ENCODE measurements around the gene ABCA7.
A peak's percentile ranks its signal among the peaks of the same experiment; 100 is the strongest.

ABCA7 gene

DNA sequence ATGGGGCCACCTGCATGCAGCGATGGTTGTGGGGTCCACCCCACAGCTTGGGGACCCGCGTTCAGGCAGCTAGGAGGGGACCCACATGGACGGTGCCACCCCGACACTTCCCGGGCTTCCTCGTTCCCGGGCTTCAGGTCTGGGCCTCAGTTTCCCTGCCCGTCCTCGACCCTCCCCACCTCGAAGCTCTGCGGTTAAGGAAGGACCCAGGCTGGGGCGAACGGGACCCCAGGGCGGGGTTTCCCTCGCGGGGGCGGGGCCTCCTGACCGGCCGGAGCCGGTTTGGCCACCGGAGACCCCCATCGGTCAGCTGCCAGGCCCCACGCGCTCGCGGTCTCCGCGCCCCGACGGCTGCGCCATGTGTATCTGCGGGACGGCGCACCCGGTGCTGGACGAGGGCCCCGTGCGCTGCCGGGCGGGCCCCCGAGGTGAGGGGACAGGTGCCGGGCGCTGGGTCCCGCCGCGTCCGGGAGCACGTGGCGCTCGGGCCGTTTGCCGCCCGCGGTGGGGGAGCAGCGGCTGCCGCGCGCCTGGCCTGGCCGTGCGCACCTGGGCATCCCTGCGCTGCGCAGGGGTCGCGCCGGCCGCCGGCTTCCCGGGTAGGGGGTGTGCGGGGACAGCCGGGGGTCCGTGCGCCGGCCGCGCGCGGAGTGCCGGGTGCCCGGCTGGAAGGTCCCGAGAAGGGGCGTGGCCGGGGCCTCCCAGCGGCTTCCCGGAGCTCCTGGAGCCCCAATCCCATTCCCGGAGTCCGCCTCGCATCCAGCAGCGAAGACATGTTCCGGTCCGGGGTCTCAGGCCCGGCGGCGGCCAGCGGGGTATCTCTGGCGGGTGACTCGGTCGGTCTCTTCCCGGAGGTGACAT lies 31.3 kb downstream of the ABCA7 start:
- peak; percentile 22 for DNase-seq (ENCODE audit: low spot score)

DNA sequence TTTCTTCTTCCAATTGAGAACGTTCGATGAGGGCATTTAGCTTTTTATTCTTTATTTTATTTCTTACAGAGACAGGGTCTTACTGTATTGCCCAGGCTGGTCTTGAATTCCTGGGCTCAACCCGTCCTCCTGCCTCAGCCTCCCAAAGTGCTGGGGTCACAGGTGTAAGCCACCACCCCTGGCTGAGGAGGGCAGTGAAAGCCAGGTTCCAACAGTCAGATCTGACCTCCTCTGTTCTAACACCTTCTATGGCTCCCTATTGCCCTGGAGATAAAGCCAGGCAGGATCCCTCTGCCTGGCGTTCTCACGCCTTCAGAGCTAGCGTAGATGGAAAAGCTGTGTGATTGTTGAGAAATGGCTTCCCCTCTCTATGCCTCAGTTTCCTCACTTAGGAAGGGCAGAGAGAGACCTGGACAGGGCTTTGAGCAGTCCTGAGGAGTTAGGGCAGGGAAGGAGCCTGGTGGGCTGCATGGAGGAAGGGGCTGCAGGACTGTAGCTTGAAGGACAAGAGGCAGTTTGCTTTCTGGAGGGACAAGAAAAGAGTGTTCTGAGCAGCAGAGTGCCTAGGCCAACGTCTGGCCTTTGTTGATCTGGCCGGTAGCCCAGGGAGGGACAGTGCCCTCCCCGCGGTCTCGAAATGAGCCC lies 32.6 kb downstream of the ABCA7 start:
- DNase-seq (ENCODE audit: low spot score), result no peak

DNA sequence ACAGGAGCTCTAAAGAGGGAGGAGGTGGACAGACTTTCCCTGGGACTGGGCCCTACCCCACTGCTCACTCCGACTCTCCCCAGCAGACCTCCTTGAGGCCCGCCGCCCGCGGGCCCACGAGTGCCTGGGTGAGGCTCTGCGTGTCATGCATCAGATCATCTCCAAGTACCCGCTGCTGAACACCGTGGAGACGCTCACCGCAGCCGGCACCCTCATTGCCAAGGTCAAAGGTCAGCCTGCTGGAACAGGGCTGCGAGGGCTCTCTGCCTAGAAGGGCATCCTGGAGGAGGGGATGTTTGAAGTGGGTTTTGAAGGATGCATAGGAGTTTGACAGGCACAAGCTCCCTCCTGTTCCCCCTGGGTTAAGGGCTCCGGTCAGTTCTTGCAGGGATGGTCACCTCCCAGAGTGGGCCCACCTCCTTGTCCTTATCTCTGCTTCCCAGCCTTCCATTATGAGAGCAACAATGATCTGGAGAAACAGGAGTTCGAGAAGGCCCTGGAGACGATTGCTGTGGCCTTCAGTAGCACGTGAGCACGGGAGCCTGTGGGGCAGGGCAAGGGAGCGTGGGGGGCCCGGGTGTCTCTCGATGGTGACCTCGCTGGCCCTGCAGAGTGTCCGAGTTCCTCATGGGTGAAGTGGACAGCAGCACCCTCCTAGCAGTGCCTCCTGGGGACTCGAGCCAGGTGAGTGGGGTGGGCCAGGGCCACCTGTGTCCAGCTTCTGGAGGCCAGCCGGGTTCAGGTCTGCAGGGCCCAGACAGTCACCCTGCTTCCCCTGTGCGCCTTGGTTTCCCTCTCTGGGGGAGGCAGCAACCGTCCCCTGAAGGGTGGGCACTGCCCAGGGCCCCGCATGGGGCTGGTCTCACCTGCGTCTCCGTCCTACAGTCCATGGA lies 33.4 kb downstream of the ABCA7 start:
- no peak for DNase-seq (ENCODE audit: low spot score)

DNA sequence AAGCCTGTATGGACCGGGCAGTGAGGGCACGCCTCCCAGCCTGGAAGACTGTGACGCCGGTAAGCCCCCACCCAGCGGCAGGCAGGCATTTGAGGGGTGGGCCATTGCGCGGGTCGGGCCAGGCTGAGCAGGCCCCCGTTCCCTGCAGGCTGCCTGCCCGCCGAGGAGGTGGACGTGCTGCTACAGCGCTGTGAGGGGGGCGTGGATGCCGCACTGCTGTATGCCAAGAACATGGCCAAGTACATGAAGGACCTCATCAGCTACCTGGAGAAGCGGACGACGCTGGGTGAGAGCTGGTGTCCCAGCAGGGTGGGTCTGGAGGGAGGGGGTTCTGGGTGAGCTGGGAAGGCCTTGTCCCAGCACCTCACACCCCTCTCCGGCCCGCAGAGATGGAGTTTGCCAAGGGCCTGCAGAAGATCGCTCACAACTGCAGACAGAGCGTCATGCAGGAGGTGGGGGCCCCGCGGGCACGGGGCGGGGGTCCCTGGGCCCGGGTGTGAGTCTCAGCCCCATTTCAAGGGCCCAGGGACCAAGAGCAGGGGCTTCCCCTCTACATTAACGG lies 34.1 kb downstream of the ABCA7 start:
- no peak for DNase-seq (ENCODE audit: low spot score)

DNA sequence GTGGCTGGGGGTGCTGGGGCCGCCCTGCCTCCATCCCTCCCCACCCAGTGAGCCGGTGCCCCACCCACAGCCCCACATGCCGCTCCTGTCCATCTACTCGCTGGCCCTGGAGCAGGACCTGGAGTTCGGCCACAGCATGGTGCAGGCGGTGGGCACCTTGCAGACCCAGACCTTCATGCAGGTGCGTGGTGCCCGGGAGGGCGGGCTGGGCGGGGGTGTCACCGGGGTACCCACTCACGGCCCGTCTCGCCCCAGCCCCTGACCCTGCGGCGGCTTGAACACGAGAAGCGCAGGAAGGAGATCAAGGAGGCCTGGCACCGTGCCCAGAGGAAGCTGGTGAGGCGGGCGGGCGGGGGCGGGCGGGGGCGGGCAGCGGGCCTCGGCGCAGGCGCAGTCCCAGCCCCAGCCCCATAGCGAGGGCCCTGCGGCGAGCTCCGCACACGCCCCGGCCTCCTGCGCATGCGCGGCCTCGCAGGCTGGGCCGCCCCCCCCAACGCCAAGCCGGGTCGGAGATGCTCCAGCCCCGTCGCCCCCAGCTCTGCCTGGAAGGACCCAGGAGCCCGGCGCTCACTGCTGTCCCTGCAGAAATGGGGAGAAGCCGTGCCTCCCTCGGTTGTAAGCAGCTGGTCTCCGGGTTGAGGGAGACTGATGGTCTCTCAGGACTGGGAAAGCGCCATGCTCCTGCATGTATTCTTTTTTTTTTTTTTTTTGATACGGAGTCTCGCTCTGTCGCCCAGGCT lies 34.8 kb downstream of the ABCA7 start:
- peak; percentile 26 for DNase-seq (ENCODE audit: low spot score)

DNA sequence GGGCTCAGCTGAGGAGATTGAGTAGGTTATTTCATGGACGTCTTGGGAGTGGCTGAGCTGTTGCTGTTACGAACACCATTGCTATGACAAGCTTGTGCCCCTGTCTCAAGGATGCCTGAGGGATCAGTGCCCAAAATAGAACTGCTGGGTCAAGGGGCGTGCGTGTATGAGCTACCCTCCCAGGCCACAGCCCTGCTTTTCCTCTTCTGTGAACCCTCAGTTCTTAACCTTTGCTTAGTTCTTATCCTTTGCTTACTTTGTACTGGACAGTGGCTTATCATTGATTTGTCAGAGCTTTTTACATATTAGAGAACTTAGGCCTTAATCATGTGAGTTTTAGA lies 36.1 kb downstream of the ABCA7 start:
- no peak for DNase-seq (ENCODE audit: low spot score)

DNA sequence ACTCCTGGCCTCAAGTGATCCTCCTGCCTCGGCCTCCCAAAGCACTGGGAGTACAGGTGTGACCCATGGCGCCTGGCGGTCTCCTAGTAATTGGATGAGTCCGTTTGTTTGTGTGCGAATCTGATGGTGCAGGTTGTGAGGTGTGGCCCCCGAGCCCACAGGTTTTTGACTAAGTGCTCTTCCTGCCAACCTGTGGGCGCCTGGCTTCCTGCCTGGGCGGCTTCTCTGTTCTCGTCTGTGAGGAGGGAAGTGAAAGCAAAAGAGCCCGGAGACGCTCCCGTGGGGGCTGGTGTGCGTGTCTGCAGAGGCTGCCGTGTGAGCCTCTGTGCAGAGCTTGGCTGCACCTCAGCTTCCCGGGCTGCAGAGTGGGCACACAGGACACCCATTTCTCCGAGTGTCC lies 37.0 kb downstream of the ABCA7 start:
- peak; percentile 26 for DNase-seq (ENCODE audit: low spot score)

DNA sequence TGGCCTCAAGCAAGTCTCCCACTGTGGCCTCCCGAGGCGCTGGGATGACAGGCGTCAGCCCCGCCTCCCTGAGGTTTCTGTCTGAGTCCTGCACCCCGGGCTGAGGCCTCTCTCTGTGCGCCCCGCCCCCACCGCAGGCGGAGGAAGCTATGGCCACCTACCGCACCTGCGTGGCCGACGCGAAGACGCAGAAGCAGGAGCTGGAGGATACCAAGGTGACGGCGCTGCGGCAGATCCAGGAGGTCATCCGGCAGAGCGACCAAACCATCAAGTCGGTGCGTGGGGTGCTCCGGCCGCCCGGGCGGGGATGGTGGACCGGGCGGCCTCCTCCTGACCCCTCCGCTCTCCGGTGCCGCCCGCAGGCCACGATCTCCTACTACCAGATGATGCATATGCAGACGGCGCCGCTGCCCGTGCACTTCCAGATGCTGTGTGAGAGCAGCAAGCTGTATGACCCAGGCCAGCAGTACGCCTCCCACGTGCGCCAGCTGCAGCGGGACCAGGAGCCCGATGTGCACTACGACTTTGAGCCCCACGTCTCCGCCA lies 39.7 kb downstream of the ABCA7 start:
- DNase-seq (ENCODE audit: low spot score), result no peak

DNA sequence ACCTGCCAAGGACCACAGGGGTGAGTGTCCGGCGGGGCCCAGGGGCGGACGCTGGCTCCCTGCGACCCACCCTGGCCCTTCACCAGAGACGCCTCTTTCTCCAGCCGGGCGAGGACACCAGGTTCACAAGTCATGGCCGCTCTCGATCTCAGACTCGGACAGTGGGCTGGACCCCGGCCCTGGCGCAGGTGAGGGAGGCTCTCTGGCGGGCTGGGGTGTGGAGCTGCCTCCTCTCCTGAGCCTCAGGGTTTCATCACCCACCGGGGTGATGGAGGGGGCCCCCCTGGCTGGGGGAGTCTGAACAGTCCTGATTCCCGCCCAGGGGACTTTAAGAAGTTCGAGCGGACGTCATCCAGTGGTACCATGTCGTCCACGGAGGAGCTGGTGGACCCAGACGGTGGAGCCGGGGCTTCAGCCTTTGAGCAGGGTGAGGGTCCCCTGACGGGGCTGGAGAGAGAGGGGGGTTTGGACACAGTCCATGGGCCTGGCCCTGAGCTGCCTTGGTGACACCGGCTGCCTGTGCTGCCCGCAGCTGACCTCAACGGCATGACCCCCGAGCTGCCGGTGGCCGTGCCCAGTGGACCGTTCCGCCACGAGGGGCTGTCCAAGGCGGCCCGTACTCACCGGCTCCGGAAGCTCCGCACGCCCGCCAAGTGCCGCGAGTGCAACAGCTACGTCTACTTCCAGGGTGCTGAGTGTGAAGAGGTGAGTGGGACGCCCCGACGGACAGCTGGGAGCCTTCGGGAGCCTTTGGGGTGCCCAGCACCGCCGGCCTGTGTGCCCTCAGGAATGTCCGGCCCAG lies 40.7 kb downstream of the ABCA7 start:
- no peak for DNase-seq (ENCODE audit: low spot score)

DNA sequence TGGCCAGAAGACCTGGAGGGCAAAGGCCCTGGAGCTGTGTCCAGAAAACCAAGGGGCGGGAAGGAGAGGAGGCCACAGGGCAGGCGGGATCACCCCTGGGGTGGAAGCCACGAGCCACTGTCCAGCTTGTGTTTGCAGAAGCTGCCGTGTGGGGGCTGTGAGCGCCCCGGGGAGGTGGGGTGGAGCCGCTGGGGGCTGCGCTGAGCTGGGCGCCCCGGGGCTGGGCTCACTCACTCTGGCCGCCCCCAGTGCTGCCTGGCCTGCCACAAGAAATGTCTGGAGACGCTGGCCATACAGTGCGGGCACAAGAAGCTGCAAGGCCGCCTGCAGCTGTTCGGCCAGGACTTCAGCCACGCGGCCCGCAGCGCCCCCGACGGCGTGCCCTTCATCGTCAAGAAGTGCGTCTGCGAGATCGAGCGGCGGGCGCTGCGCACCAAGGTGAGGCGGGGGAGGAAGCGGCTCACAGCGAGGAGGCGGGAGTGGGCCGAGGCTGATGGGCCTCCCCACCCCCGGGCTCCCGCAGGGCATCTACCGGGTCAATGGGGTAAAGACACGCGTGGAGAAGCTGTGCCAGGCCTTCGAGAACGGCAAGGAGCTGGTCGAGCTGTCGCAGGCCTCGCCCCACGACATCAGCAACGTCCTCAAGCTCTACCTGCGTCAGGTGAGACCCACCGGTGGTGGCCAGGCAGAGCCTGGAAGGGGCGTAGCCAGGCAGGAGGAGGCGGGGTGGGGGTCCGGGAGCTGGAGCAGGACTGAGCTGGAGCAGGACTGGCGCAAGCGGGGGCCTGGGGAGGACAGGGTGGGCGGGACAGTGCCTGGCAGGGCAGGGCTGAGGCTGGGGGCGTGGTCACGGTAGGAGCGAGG lies 41.6 kb downstream of the ABCA7 start:
- no peak for DNase-seq (ENCODE audit: low spot score)

DNA sequence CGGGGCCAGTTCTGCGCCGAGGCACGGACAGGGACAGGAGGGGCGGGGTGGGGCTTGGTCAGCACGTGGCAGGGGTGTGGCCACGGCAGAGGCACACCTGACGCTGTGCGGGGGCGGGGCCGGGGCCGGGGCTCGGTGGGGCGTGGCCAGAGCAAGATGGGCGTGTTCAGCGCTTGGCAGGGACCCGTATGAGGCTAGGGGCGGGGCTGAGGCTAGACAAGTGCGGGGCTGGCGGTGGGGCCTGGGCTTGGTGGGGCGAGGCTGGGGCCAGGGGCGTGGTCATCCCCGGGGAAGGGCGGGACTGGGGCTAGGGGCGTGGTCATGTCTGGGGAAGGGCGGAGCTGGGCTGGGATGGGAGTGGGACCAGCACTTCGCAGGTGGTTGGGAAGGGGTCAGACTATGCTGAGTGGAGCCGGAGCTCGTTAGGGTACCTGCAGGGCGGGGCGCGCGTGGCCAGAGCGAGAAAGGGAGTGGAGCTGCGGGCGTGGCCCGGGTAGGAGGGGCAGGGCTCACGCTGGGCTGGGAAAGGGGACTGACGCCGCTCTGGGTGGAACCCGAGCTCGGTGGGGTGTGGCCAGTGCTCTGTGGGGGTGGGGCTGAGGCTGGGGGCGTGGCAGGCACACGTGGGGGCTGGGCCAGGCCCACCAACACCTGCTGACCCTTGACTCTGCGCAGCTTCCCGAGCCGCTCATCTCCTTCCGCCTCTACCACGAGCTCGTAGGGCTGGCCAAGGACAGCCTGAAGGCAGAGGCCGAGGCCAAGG lies 42.4 kb downstream of the ABCA7 start:
- peak; percentile 28 for DNase-seq (ENCODE audit: low spot score)

DNA sequence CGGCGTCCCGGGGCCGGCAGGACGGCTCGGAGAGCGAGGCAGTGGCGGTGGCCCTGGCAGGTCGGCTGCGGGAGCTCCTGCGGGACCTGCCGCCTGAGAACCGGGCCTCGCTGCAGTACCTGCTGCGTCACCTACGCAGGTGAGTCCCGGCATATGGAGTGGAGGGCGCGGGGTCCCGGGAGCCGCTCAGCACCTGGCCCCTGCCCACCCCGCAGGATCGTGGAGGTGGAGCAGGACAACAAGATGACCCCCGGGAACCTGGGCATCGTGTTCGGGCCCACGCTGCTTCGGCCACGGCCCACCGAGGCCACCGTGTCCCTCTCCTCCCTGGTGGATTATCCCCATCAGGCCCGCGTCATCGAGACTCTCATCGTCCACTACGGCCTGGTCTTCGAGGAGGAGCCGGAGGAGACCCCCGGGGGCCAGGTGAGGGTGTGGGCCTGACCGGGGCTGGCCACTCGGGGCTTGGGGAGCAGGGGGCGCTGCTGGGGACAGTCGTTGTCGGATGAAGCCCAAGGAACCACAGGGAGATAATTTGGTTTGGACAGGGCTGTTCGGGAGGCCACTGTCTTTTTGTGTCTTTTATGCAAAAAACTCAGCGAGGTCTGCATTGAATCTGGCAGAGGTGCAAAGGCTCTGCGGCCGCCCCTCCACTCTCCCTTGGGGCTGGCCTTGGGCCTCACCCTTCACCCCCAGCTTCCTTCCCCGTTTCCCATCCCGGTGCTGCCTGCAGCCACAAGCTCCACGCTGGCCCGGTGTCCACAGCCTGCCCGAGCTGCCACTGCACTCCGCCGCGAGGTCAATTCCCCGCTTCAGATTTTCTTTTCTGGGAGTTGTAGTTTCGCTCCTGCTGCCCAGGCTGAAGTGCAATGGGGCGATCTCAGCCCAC lies 43.3 kb downstream of the ABCA7 start:
- no peak for DNase-seq (ENCODE audit: low spot score)

DNA sequence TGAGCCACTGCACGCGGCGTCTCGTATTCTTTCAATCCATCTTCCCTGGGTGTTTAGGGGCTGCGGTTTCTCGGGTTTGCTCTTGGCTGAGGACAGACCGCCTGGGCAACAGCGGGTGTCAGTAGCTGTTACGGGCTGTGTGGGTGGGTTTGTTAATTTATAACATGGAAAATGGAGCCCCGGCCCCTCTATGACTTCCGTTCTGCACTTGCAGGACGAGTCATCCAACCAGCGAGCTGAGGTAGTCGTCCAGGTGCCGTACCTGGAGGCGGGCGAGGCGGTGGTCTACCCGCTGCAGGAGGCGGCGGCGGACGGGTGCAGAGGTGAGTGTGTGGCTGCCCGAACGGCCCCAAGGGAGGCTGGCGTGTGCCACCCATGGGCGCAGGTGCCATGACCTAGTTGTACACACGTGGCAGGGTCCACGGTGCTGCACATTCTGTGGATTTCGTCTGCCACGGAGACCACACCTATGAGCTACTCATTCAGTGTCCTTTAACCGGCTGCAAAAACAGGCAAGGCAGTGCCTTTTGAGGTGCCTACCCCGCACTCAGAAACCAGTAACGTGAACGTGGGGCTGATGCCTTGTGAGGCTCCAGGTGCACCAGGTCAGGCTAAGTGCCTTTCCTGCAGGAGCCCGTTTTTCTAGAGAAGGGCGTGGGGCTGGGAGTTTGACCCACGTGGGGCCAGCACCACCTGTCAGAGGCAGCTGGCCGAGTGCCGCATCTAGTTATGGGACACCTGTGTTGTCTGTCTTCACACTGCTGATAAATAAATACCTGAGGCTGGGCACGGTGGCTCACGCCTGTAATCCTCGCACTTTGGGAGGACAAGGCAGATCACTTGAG lies 44.3 kb downstream of the ABCA7 start:
- no peak for DNase-seq (ENCODE audit: low spot score)

DNA sequence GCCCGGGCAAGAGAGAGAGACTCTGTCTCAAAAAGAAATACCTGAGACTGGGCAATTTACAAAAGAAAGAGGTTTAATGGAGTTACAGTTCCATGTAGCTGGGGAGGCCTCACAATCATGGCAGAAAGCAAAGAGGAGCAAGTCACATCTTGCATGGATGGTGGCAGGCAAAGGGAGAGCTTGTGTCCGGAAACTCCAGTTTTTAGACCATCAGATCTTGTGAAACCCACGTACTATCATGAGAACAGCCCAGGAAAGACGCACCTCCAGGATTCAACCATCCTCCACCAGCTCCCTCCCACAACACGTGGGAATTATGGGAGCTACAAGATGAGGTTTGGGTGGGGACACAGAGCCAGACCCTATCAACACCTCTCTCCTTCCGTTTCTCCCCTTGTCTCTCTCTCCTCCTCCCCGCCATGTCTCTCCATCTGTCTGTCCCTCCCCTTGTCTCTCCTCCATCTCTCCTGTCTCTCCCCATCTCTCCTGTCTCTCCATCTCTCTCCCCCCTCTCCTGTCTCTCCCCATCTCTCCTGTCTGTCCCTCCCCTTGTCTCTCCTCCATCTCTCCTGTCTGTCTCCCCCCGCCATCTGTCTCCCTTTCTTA lies 45.2 kb downstream of the ABCA7 start:
- no peak for DNase-seq (ENCODE audit: low spot score)

DNA sequence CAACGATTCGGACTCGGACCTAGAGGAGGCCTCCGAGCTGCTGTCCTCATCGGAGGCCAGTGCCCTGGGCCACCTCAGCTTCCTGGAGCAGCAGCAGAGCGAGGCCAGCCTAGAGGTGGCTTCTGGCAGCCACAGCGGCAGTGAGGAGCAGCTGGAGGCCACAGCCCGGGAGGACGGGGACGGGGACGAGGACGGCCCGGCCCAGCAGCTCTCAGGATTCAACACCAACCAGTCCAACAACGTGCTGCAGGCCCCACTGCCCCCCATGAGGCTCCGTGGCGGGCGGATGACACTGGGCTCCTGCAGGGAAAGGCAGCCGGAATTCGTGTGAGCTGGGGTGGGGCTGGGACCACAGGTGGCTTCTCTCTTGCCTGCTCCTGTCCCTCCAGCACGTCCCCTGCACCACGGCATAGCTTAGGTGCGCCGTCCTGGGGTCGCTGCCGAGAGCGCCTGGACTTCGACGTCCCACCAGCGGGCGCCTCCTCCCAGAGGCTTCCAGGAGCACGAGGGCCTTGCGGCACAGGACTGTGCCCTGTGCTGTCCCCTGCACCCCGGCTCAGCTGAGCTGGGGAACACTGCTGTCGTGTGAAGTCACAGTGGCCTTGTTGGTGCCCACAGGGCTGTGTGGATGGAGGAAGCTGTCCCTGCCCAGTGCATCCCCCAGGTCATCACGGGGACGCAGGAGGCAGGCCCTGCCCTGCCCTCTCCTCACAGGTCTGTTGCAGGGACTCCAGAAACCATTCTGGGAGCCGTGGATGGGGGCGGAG lies 46.0 kb downstream of the ABCA7 start:
- DNase-seq (ENCODE audit: low spot score), result no peak

DNA sequence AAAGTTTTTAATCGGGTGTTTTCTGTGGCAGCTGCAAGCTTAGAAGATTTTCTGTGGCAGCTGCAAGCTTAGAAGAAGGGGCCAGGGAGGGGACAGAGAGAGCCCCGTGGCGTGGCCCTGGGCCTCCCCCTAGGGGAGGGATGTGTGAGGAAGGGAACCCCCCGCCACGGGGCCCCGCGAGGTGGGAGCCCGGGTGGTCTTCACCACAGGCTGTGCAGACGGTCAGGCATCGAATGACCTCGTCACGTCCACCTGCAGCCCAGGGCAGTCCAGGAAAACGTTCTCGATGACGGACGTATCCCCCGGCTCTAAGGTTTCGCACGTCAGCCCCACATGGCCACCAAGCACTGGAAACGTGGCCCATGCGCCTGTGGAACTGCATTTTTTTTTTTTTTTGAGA lies 46.7 kb downstream of the ABCA7 start:
- DNase-seq (ENCODE audit: low spot score), result no peak

Data from cerebellar cortex (tissue), 1 donor.